Ovary (tissue), 3 donors: ENCODE data around the gene APEH.

Experiments
- EP300 ChIP-seq: sonication (generic); formaldehyde crosslinking; IDR thresholded peaks from one replicate; pipeline ENCODE4 v1.6.1; 2017; ENCODE audit warnings: antibody characterized with exemption
- POLR2A ChIP-seq: fragments of 450-650 bp; IDR thresholded peaks from one replicate; pipeline ENCODE4 v1.6.1; 2017; ENCODE audit warnings: antibody characterized with exemption, mild to moderate bottlenecking, moderate library complexity
- TF ChIP-seq, protein P1 (sequence below), 3 donors: fragments of 450-650 bp in 2 of 3; fragments of 200-600 bp in 1 of 3; IDR thresholded peaks; one replicate each; pipeline versions ENCODE4 v1.5.1 to v1.8.0; 2016 to 2022; ENCODE audit warnings: antibody characterized with exemption in 3 of 3, mild to moderate bottlenecking in 1 of 3
- donor health status: DM: no; HTN: no; CAD: no.

DNA sequence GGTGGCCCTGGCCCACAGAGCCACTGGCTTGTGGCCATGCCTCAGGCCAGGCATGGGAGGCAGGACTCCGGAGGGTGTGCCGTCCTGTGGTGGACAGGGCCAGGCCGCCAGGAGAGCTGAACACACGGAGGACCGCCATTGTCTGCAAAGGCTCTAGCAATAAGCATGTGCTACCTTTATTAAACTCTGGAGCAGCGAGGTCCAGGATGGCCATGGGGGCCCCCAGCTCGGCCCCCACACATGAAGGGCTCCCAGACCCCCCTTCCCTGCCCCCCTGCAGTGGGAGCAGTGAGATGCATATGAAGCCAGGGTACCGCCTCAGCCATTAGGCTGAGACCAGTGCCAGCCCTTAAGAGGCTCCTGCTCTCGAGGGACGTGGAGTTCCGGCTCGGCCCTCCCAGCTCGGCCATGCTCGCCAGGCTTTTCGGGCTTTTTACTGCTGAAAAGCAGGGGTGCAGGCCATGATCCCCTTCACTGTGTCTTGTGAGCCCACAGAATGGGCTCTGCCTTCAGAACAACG is 42.6 kb downstream of the APEH start:
- TF ChIP-seq, protein P1, sequence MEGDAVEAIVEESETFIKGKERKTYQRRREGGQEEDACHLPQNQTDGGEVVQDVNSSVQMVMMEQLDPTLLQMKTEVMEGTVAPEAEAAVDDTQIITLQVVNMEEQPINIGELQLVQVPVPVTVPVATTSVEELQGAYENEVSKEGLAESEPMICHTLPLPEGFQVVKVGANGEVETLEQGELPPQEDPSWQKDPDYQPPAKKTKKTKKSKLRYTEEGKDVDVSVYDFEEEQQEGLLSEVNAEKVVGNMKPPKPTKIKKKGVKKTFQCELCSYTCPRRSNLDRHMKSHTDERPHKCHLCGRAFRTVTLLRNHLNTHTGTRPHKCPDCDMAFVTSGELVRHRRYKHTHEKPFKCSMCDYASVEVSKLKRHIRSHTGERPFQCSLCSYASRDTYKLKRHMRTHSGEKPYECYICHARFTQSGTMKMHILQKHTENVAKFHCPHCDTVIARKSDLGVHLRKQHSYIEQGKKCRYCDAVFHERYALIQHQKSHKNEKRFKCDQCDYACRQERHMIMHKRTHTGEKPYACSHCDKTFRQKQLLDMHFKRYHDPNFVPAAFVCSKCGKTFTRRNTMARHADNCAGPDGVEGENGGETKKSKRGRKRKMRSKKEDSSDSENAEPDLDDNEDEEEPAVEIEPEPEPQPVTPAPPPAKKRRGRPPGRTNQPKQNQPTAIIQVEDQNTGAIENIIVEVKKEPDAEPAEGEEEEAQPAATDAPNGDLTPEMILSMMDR (IDR thresholded peaks at IDR 0.05) = no peak
- no peak for TF ChIP-seq EP300
- no peak for TF ChIP-seq POLR2A
